ENCODE measurements around the gene FBXW11.
"Not testable (repeated sequence)": the region's sequence is repeated elsewhere in the genome, so short reads cannot be mapped to it uniquely, and the experiment has no call there.

Gene FBXW11

DNA sequence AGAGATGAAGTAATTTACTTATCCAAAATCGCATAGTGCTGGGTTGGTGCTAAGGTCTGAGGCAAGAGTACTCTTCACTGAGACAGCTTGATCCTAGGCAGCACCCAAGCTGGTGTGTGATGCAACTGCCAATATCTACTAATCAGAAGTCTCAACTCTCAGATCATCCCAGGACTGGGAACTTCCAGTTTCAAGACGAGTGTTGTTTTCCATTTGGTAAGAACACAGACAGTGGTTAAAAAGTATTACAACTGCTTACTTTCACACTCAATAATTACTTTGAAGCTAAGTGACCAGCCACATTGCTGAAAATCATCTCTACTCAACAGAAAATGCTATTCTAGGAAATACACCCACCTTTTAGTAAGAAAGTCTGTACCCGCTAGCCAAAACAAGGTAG lies 45.3 kb downstream of the FBXW11 start:
- Mint-ChIP-seq H3K4me3 (no peak overlapping the region), H3K36me3 (ENCODE audit: low read depth) (peaks cover 5% of the 10 kb centered on the region), H3K4me1 (ENCODE audit: low read depth) (peaks cover 43% of the 10 kb centered on the region), H3K9me3 (no peaks in the 10 kb centered on the region), H3K27ac (no peak overlapping the region), H3K27me3 (ENCODE audit: low read depth) (no peaks in the 10 kb centered on the region)

DNA sequence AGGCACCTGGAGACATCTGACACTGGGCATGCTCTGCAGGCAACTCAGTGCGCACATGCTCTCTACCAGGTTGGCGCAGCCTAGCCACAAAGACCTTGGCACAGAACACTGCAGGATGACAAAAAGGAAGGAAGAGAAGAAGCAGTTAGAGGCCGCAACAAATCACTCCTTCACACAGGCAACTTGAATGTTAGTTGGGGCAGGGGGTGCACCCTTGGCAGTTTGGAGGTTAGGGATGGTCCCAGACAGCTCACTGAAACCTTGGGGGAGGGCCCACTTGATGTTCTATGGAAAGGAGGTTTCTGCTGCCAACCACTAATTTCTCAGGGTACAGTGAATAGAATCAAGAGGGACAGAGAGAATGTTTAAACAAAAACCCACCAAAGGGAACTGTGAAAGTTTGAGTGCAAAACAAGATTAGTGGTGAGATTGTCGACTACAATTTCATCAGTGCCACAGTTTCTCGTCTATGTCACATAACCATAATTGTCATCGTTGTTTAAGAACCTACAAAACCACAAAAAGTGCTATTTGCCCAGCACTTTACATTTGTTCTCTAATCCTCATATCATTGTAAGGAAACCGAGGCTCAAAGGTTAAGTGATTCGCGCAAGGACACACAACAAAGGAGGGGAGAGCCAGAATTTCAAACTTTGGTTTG lies 48.7 kb downstream of the FBXW11 start:
- no peaks in the 10 kb centered on the region for H3K27me3 Mint-ChIP-seq (ENCODE audit: low read depth)
- peaks cover 31% of the 10 kb centered on the region for H3K4me1 Mint-ChIP-seq (ENCODE audit: low read depth)
- no peaks in the 10 kb centered on the region for H3K9me3 Mint-ChIP-seq
- H3K36me3 Mint-ChIP-seq (ENCODE audit: low read depth), result peaks cover 4% of the 10 kb centered on the region
- H3K27ac Mint-ChIP-seq, result no peak overlapping the region
- H3K4me3 Mint-ChIP-seq, result no peak overlapping the region

DNA sequence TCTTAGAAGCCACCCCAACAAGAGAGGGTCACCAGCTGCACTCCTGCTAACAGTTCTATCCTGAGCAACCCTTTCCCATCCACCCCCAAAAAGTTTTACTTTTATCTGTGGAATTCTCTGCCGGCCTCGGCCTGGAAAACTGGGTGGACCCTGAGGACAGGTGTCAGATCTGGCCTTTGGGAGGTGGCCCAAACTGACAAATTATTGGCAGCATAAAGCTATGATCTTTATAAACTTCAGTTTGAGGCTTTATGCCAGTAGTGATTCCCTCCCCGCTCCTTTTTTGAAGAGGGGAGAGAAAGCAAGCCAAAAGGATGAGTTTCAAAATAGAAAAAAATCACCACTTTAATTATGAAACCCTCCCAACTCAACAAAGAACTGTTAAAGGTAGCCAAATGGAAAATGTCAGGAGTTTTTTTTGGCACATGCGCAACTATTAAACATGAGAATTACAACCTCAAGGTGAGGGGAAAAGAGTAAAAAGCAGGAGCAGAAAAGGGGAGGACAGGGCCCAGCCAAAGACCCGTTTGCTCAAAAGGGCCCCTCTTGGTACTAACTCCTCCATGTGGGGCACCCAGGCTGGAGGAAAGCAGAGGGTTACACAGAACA lies 49.4 kb downstream of the FBXW11 start:
- Mint-ChIP-seq H3K9me3 (no peaks in the 10 kb centered on the region), H3K4me3 (no peak overlapping the region), H3K4me1 (ENCODE audit: low read depth) (peaks cover 29% of the 10 kb centered on the region), H3K27ac (no peak overlapping the region), H3K36me3 (ENCODE audit: low read depth) (peaks cover 4% of the 10 kb centered on the region), H3K27me3 (ENCODE audit: low read depth) (no peaks in the 10 kb centered on the region)

DNA sequence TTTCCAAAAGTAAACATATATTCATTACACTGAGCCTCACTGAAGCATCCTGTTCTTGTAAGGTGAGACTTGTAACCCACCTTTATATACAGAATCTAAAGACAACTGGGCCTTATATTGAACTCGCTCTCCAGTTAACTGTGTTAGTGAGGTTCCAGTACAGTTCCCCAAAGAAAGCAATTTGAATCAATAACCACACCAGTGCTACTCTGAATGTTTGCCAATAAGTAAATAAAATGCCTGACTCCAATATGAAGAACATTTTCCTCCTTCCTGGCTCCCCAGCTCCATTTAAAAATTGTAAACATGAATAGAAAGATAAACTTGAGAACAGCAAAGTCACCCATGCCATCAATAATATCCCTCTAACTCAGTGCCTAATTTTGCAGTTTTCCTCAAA lies 50.1 kb downstream of the FBXW11 start:
- Mint-ChIP-seq H3K27ac (no peak overlapping the region), H3K27me3 (ENCODE audit: low read depth) (no peaks in the 10 kb centered on the region), H3K9me3 (no peaks in the 10 kb centered on the region), H3K36me3 (ENCODE audit: low read depth) (peaks cover 4% of the 10 kb centered on the region), H3K4me3 (no peak overlapping the region), H3K4me1 (ENCODE audit: low read depth) (peaks cover 25% of the 10 kb centered on the region)

DNA sequence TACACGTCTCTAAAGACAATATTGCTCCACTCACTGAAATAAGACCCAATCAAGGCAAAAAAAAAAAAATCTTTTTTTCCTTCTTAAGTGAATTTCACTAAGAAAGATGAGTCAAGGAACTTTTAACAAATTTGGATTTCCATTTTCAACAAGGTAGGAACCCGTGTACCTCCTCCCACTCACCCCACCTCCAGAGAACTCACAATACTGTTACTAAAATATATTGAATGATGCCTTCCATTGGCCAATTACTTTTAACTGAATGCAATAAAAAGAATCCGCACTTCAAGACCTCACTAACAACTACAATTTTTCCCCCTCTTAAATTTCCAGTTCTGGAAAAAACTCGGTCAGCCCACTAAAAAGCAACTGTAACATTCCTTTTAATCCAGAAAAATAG lies 50.7 kb downstream of the FBXW11 start:
- no peak overlapping the region for H3K27ac Mint-ChIP-seq
- peaks cover 20% of the 10 kb centered on the region for H3K4me1 Mint-ChIP-seq (ENCODE audit: low read depth)
- H3K9me3 Mint-ChIP-seq, result no peaks in the 10 kb centered on the region
- no peak overlapping the region for H3K4me3 Mint-ChIP-seq
- H3K27me3 Mint-ChIP-seq (ENCODE audit: low read depth), result no peaks in the 10 kb centered on the region
- peaks cover 4% of the 10 kb centered on the region for H3K36me3 Mint-ChIP-seq (ENCODE audit: low read depth)

DNA sequence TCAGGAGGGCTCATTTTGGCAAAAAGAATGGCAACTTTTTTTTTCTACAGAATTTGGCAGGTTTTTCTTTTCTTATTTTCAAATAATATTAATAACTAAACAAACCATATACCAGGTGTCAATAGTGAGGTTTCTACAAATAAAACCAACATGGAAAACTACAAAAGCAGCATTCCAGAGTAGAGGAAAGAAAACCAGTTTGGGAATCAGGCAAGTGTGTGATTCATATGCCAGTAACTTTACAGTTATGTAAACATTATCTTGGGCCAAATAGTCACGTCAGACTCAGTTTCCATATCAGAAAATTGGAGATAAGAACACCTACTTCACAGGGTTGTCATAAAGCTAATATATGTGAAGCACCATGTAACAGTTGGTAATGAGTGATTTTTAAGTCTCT lies 51.7 kb downstream of the FBXW11 start:
- peaks cover 4% of the 10 kb centered on the region for H3K36me3 Mint-ChIP-seq (ENCODE audit: low read depth)
- no peak overlapping the region for H3K4me3 Mint-ChIP-seq
- no peaks in the 10 kb centered on the region for H3K27me3 Mint-ChIP-seq (ENCODE audit: low read depth)
- H3K4me1 Mint-ChIP-seq (ENCODE audit: low read depth), result peaks cover 16% of the 10 kb centered on the region
- no peak overlapping the region for H3K27ac Mint-ChIP-seq
- H3K9me3 Mint-ChIP-seq, result no peaks in the 10 kb centered on the region

DNA sequence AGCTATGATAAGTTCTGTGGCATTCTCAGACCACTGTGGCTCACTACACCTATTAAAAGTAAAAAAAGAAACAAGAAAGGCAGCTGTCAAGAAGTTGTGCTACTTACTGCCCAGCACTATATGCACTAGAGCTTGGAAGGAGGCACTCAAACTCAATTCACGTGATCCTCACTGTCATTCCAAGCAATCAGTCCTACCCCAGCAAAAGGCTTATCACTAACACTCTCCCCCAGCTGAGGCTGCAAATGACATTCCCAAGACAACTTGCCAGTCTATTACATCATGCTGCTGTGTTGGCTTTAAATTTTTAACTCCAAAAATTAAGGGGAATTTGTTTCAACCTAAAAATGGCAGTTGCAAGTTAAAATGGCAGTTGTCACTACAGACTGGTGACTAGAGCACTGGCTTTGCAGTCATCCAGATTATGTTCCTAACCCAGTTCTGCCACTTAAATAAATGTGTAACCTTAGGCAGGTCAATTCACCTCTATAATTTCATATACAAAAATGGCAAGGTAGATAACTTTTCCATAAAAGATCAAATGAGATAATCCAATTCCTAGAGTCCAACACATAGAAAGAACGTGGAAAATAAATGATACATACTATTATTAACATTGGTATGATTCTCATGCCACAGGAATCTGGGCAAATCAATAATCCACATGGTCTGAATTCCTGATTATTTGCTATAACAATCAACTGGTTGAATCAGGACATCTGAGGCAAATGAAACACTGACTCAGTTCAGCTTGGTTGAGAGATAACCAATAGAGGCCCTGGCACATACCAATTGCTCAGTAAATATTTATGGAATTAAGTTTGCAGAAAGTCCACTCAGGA lies 52.4 kb downstream of the FBXW11 start:
- peaks cover 4% of the 10 kb centered on the region for H3K36me3 Mint-ChIP-seq (ENCODE audit: low read depth)
- no peak overlapping the region for H3K4me3 Mint-ChIP-seq
- peaks cover 16% of the 10 kb centered on the region for H3K4me1 Mint-ChIP-seq (ENCODE audit: low read depth)
- H3K27me3 Mint-ChIP-seq (ENCODE audit: low read depth), result no peaks in the 10 kb centered on the region
- no peak overlapping the region for H3K27ac Mint-ChIP-seq
- no peaks in the 10 kb centered on the region for H3K9me3 Mint-ChIP-seq

DNA sequence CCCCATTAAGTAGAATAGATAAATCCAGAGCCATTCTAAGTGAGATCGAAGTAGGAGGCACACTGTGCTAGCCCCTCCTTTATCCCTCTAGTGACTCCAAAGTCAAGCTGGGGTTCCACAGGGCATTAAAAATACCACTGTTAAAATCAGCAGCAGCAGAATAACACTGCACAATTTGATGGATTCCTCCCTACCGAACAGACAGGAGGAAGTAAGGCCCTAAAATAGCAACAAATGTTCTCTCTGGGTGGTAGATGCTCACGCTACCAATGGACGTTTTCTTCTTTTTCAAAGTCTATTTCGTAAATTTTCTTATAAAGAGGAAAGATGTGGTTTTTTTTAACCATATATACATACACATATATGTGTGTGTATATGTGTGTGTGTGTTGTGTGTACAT lies 54.4 kb downstream of the FBXW11 start:
- Mint-ChIP-seq H3K9me3 (no peaks in the 10 kb centered on the region), H3K36me3 (ENCODE audit: low read depth) (no peaks in the 10 kb centered on the region), H3K27ac (no peak overlapping the region), H3K27me3 (ENCODE audit: low read depth) (no peaks in the 10 kb centered on the region), H3K4me3 (no peak overlapping the region), H3K4me1 (ENCODE audit: low read depth) (peaks cover 1% of the 10 kb centered on the region)

DNA sequence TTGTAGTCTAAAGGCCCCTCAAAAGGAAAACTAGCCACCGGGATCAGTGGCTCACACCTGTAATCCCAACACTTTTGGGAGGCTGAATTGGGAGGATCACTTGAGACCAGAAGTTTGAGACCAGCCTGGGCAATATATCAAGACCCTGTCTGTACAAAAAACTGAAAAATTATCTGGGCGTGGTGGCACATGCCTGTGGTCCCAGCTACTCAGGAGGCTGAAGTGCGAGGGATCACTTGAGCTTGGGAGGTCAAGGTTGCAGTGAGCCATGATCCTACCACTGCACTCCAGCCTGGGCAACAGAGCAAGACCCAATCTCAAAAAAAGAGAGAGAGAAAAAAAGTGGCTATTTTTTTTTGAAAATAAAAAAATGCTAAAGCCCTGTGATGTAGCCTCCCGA lies 55.2 kb downstream of the FBXW11 start:
- Mint-ChIP-seq H3K36me3 (ENCODE audit: low read depth) (no peaks in the 10 kb centered on the region), H3K27me3 (ENCODE audit: low read depth) (no peaks in the 10 kb centered on the region), H3K9me3 (no peaks in the 10 kb centered on the region), H3K27ac (no peak overlapping the region), H3K4me3 (no peak overlapping the region), H3K4me1 (ENCODE audit: low read depth) (no peaks in the 10 kb centered on the region)

DNA sequence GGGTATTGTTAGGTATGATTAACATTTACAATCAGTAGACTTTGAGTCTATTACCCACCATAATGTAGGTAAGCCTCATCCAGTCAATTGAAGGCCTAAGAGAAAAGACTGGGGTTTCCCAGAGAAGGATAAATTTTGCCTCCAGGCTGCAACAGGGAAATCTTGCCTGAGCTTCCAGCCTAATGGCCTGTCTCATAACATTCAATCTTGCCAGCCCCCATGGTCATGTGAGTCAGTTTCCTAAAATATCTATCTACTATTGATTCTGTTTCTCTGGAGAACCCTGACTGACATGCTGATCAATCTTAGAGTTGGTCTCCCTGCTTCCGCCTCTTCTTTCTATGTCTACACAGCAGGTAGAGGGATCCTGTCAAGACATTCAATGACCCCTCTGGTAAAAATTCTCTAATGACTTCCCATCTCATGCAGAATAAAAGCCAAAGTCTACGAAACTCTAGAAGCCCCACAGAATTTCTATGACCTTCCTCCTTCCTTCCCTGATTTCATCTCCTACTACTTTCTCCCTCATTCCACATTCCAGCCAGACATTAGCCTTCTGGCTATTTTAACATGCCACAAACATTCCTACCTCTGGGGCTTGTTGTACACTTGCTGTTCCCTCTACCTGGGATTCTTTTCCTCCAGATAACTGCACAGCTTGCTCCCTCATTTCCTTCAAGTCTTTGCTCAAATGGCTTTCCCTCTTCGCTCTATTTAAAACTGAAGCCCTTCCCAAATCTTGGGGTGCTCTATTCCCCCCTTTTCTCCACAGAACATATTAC lies 60.2 kb downstream of the FBXW11 start:
- H3K36me3 Mint-ChIP-seq (ENCODE audit: low read depth), result peaks cover 2% of the 10 kb centered on the region
- no peak overlapping the region for H3K4me3 Mint-ChIP-seq
- H3K27ac Mint-ChIP-seq, result no peak overlapping the region
- no peaks in the 10 kb centered on the region for H3K27me3 Mint-ChIP-seq (ENCODE audit: low read depth)
- peaks cover 11% of the 10 kb centered on the region for H3K4me1 Mint-ChIP-seq (ENCODE audit: low read depth)
- H3K9me3 Mint-ChIP-seq, result no peaks in the 10 kb centered on the region

DNA sequence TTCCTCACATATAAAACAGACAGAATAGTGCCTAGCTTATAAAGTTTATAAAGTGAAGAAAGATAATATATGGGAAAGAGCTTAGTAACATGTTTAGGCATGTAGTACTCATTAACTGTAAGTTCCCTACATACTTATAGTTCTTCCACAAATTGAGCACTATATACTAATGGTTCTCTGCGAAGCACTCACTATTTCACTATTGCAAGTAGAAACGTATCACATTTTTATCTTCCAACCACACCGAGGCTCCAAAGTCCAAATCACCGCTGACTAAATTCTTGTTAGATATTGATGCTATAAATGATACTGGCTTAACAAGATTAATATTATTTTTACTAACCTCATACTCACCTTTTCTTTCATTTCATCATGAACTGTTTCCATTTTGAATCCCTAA lies 61.0 kb downstream of the FBXW11 start:
- H3K27me3 Mint-ChIP-seq (ENCODE audit: low read depth), result no peaks in the 10 kb centered on the region
- peaks cover 13% of the 10 kb centered on the region for H3K4me1 Mint-ChIP-seq (ENCODE audit: low read depth)
- H3K9me3 Mint-ChIP-seq, result no peaks in the 10 kb centered on the region
- no peak overlapping the region for H3K4me3 Mint-ChIP-seq
- peaks cover 2% of the 10 kb centered on the region for H3K36me3 Mint-ChIP-seq (ENCODE audit: low read depth)
- no peak overlapping the region for H3K27ac Mint-ChIP-seq

DNA sequence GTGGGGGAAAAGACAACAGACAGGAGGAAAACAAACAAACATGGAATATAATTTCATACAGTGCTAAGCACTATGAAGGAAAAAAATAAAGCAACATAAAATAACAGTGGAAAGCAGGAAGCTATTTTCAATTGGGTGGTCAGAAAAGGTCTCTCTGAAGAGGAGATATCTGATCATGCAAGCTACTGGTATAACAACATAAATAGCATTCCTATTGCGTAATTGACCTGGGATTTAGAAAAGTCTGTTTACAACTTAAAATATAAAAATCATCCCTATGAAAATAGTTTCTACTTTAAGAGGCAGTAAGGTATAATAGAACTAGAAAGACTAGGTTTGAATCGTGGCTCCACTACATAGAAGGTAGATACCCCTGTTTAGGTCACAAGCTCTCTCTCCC lies 61.4 kb downstream of the FBXW11 start:
- Mint-ChIP-seq H3K4me3 (no peak overlapping the region), H3K27me3 (ENCODE audit: low read depth) (no peaks in the 10 kb centered on the region), H3K27ac (no peak overlapping the region), H3K4me1 (ENCODE audit: low read depth) (peaks cover 13% of the 10 kb centered on the region), H3K36me3 (ENCODE audit: low read depth) (peaks cover 2% of the 10 kb centered on the region), H3K9me3 (no peaks in the 10 kb centered on the region)

DNA sequence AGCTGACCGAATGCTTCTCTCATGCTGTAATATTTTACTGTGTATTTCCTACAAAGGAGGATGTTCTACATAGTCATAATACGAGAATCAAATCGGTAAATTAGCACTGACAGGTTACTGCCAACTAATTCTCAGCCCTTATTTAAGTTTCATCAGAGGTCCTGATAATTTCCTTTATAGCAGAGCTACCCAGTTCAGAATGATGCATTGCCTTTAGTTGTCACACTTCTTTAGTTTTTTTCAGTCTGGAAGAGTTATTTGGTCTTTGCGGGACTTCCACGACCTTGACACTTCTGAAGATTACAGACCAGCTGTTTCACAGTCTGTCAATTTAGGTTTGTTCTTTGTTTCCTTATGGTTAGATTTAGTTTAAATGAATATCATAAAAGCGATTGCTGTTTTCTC lies 64.3 kb downstream of the FBXW11 start:
- H3K36me3 Mint-ChIP-seq (ENCODE audit: low read depth); H3K27ac Mint-ChIP-seq; H3K4me3 Mint-ChIP-seq; H3K9me3 Mint-ChIP-seq; H3K27me3 Mint-ChIP-seq (ENCODE audit: low read depth): not testable (repeated sequence)
- peaks cover 16% of the 10 kb centered on the region for H3K4me1 Mint-ChIP-seq (ENCODE audit: low read depth)

DNA sequence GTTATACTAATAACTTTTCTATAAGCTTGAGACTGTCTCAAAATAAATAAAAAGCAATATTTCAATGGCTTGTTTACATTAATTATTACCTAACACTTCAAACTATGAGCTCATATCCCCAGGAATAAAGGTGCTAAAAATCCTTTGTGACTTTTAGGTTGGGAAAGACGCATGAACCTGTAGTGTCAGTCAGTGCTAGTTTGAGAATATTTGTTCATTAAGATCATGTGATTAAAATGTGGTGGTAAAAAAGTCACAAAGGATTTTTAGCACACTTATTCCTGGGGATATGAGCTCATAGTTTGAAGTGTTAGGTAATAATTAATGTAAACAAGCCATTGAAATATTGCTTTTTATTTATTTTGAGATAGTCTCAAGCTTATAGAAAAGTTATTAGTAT lies 64.8 kb downstream of the FBXW11 start:
- not testable (repeated sequence) for H3K36me3 Mint-ChIP-seq (ENCODE audit: low read depth); H3K9me3 Mint-ChIP-seq; H3K27me3 Mint-ChIP-seq (ENCODE audit: low read depth); H3K27ac Mint-ChIP-seq; H3K4me3 Mint-ChIP-seq
- peaks cover 16% of the 10 kb centered on the region for H3K4me1 Mint-ChIP-seq (ENCODE audit: low read depth)

All from T-helper 1 cell treated with Interleukin-12 subunit alpha and Interleukin-12 subunit beta and Interleukin-4 antibody, amounts not matched to agents 30 μg/mL and 1 μg/mL, for 36 hours (primary cell).